Keratinocyte (primary cell): ENCODE measurements around the gene HRK. TPM values are rescaled to one million over a fixed set of nuclear protein-coding genes. Genes with fewer than 3 reads are reported as not detected.

Experiments
- DNase-seq: peaks from one replicate; pipeline ENCODE4 v3.0.0-alpha.2; 2011; ENCODE audit warnings: low read depth, missing footprints, low spot score
- FAIRE-seq: peaks from 2 replicates; lab custom pipeline; 2011; peaks lifted over from hg19 to GRCh38; lab: Jason Lieb, UNC
- H2AFZ ChIP-seq: 2 replicates; pipeline ENCODE4 v1.6.0; 2012; ENCODE audit warnings: low read length, control low read depth, inconsistent platforms; ENCODE audit not compliant: control insufficient read depth
- H3K27ac ChIP-seq: 2 replicates; pipeline ENCODE4 v1.5.1; 2011; ENCODE audit warnings: low read length; ENCODE audit not compliant: control insufficient read depth, insufficient read depth
- H3K27me3 ChIP-seq: 3 replicates; pipeline ENCODE4 v1.6.0; 2011; ENCODE audit warnings: low read length; ENCODE audit not compliant: control insufficient read depth, insufficient read depth; ENCODE audit errors: extremely low read depth
- H3K36me3 ChIP-seq, 2 experiments: 2 replicates in 1 of 2; 3 replicates in 1 of 2; pipeline ENCODE4 v1.5.1; 2011; ENCODE audit warnings: low read length in 2 of 2, mild to moderate bottlenecking in 1 of 2; ENCODE audit not compliant: control insufficient read depth in 2 of 2, insufficient read depth in 2 of 2; ENCODE audit errors: extremely low read depth in 1 of 2
- H3K4me1 ChIP-seq: 3 replicates; pipeline ENCODE4 v1.5.1; 2011; ENCODE audit warnings: low read length; ENCODE audit not compliant: control insufficient read depth, insufficient read depth; ENCODE audit errors: extremely low read depth
- H3K4me2 ChIP-seq: 3 replicates; pipeline ENCODE4 v1.6.0; 2011; ENCODE audit warnings: low read depth, low read length; ENCODE audit not compliant: control insufficient read depth, insufficient read depth; ENCODE audit errors: extremely low read depth
- H3K4me3 ChIP-seq, 3 experiments: fragments of 200-600 bp in 1 of 3; sonication (generic) in 1 of 3; 2 replicates in 2 of 3; 3 replicates in 1 of 3; pipeline ENCODE4 v1.5.1; 2011 to 2016; ENCODE audit warnings: low read length in 3 of 3, mild to moderate bottlenecking in 3 of 3, control low read depth in 2 of 3, inconsistent platforms in 1 of 3, low read depth in 1 of 3, mixed read lengths in 1 of 3, mixed run types in 1 of 3, moderate library complexity in 1 of 3; ENCODE audit not compliant: control insufficient read depth in 2 of 3, insufficient read depth in 2 of 3; ENCODE audit errors: extremely low read depth in 1 of 3
- H3K79me2 ChIP-seq: 2 replicates; pipeline ENCODE4 v1.6.0; 2012; ENCODE audit warnings: low read length; ENCODE audit not compliant: control insufficient read depth, insufficient read depth
- H3K9ac ChIP-seq: 3 replicates; pipeline ENCODE4 v1.6.0; 2011; ENCODE audit warnings: low read length; ENCODE audit not compliant: control insufficient read depth, insufficient read depth; ENCODE audit errors: extremely low read depth
- H3K9me1 ChIP-seq: 3 replicates; pipeline ENCODE4 v1.6.0; 2011; ENCODE audit warnings: low read length; ENCODE audit not compliant: control insufficient read depth, insufficient read depth; ENCODE audit errors: extremely low read depth
- H3K9me3 ChIP-seq: 2 replicates; pipeline ENCODE4 v1.5.1; 2012; ENCODE audit warnings: low read depth, low read length; ENCODE audit not compliant: control insufficient read depth
- H4K20me1 ChIP-seq: 3 replicates; pipeline ENCODE4 v1.6.0; 2011; ENCODE audit warnings: low read length; ENCODE audit not compliant: control insufficient read depth, insufficient read depth; ENCODE audit errors: extremely low read depth
- EZH2 ChIP-seq: IDR thresholded peaks from one replicate; pipeline ENCODE4 v1.6.1; 2012; ENCODE audit warnings: inconsistent platforms, mild to moderate bottlenecking, low read length, moderate library complexity
- dilution Hi-C: fragments of 300-500 bp; cut with MboI; formaldehyde crosslinking; loops from one replicate; pipeline ENCODE4 v1.7.0; 2020; ENCODE audit warnings: low sequenced_read_pairs; ENCODE audit not compliant: extremely low pct_ligation_motif_present
- polyA plus RNA-seq, 5 experiments: library from polyadenylated mRNA; depleted of rRNA in 3 of 5; stranded (reverse) in 3 of 5; stranded (forward) in 1 of 5; unstranded in 1 of 5; fragments of >200 nt; gene quantifications; 1 replicate in 1 of 5; 2 replicates in 3 of 5; 3 replicates in 1 of 5; pipeline versions ENCODE4 v1.2.1 to v1.2.3, GENCODE V29; 2011 to 2012; ENCODE audit warnings: missing spikeins in 2 of 5, low read depth in 1 of 5, low replicate concordance in 1 of 5
- TF ChIP-seq, protein P1 (sequence below), 3 experiments: IDR thresholded peaks in 1 of 3; conservative IDR thresholded peaks in 1 of 3; optimal IDR thresholded peaks in 1 of 3; 2 replicates in 2 of 3; 3 replicates in 1 of 3; pipeline versions ENCODE3 to v1.5.1; 2011; ENCODE audit warnings: low read length in 3 of 3, mild to moderate bottlenecking in 3 of 3, moderate library complexity in 2 of 3, control low read depth in 1 of 3, inconsistent platforms in 1 of 3; ENCODE audit not compliant: insufficient read depth in 2 of 3; ENCODE audit errors: extremely low read depth in 1 of 3

The HRK gene
- polyA plus RNA-seq, 1 donor (not counting 4 experiments of a cell fraction or from before 2014, with no cell fraction given): 0.01 TPM

DNA sequence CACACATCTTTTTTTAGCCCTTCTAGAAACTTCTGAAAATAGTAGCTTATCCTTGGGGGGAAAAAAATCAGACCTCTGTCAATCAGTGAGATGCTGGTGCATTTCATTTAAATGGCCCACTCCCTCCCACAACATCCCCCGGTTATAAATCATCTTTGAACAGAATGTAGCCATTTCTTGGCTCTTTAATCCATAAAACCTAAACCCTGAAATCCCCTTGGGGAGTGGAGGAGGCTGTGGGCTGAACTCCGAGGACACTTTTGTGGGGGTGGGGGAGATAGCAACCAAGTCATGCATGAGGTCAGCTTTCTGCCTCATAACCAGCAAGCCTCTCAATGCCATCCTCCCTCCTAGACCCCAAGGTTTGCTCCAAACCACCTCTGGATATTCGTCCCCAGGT, 21.0 kb downstream of the HRK start:
- H3K9ac ChIP-seq: no peak overlapping the region
- no peak overlapping the region for H2AFZ ChIP-seq
- no peak overlapping the region for H3K4me3 ChIP-seq
- H3K4me2 ChIP-seq: no peak overlapping the region
- H3K4me1 ChIP-seq: peaks cover 4% of the 10 kb centered on the region
- TF ChIP-seq EZH2: no peak
- TF ChIP-seq, protein P1, sequence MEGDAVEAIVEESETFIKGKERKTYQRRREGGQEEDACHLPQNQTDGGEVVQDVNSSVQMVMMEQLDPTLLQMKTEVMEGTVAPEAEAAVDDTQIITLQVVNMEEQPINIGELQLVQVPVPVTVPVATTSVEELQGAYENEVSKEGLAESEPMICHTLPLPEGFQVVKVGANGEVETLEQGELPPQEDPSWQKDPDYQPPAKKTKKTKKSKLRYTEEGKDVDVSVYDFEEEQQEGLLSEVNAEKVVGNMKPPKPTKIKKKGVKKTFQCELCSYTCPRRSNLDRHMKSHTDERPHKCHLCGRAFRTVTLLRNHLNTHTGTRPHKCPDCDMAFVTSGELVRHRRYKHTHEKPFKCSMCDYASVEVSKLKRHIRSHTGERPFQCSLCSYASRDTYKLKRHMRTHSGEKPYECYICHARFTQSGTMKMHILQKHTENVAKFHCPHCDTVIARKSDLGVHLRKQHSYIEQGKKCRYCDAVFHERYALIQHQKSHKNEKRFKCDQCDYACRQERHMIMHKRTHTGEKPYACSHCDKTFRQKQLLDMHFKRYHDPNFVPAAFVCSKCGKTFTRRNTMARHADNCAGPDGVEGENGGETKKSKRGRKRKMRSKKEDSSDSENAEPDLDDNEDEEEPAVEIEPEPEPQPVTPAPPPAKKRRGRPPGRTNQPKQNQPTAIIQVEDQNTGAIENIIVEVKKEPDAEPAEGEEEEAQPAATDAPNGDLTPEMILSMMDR (optimal IDR thresholded peaks at IDR 0.05 in 1 of 3, IDR thresholded peaks at IDR 0.05 in 1 of 3, conservative IDR thresholded peaks at IDR 0.05 in 1 of 3; ENCODE audit: extremely low read depth in 1 of 3, insufficient read depth in 2 of 3, low read length in 3 of 3): no peak
- dilution Hi-C loops: no loop called here
- H3K9me3 ChIP-seq: no peaks in the 10 kb centered on the region
- peaks cover 15% of the 10 kb centered on the region for H3K27me3 ChIP-seq
- no peak overlapping the region for H3K27ac ChIP-seq
- no peaks in the 10 kb centered on the region for H3K79me2 ChIP-seq
- H3K36me3 ChIP-seq: no peaks in the 10 kb centered on the region
- FAIRE-seq: no peak
- DNase-seq: no peak
- no peaks in the 10 kb centered on the region for H4K20me1 ChIP-seq
- no peaks in the 10 kb centered on the region for H3K9me1 ChIP-seq

DNA sequence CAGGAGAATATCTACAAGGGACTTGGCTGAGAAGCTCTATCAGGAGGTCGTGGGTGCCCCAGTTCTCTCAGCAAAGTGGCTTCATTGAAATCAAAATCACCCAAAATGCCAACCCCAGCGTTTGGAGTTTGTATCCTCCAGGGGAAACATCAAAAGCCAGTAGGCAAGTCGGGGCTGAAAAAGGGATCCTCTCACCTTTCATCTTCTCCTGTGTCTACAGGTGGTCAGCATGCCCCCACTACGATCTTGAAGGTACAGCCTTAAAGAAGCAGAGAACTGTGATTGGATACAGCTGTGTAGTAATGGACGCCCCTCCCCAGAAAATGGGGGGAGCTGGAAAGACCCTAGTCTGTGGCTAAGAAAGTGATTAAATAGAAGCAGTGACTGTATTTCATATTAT, 22.2 kb downstream of the HRK start:
- no peaks in the 10 kb centered on the region for H3K36me3 ChIP-seq
- no peaks in the 10 kb centered on the region for H3K79me2 ChIP-seq
- dilution Hi-C loops: no loop called here
- H3K4me3 ChIP-seq: no peak overlapping the region
- no peak overlapping the region for H2AFZ ChIP-seq
- peaks cover 15% of the 10 kb centered on the region for H3K27me3 ChIP-seq
- no peaks in the 10 kb centered on the region for H3K9me1 ChIP-seq
- FAIRE-seq (no peak), DNase-seq (no peak)
- no peak overlapping the region for H3K27ac ChIP-seq
- no peak overlapping the region for H3K4me2 ChIP-seq
- no peak overlapping the region for H3K9ac ChIP-seq
- H4K20me1 ChIP-seq: no peaks in the 10 kb centered on the region
- no peaks in the 10 kb centered on the region for H3K9me3 ChIP-seq
- TF ChIP-seq, protein P1 (optimal IDR thresholded peaks at IDR 0.05 in 1 of 3, IDR thresholded peaks at IDR 0.05 in 1 of 3, conservative IDR thresholded peaks at IDR 0.05 in 1 of 3; ENCODE audit: extremely low read depth in 1 of 3, insufficient read depth in 2 of 3, low read length in 3 of 3): no peak
- TF ChIP-seq EZH2: no peak
- no peaks in the 10 kb centered on the region for H3K4me1 ChIP-seq
